ENCODE measurements around the gene FASTKD1.
"Not testable (repeated sequence)": the region's sequence is repeated elsewhere in the genome, so short reads cannot be mapped to it uniquely, and the experiment has no call there.

The FASTKD1 gene

GRCh38 chr2:169571571-169571970 lies 2.1 kb downstream of the FASTKD1 start:
- no peak for DNase-seq

GRCh38 chr2:169570752-169571151 lies 2.9 kb downstream of the FASTKD1 start:
- not testable (repeated sequence) for DNase-seq

- no peak for DNase-seq
These were observed 3.7 kb downstream of the FASTKD1 start for GRCh38 chr2:169569948-169570347.

GRCh38 chr2:169565686-169566085 lies 8.0 kb downstream of the FASTKD1 start:
- no peak for DNase-seq

GRCh38 chr2:169562519-169562918 lies 11.1 kb downstream of the FASTKD1 start:
- no peak for DNase-seq

GRCh38 chr2:169562084-169562483 lies 11.6 kb downstream of the FASTKD1 start:
- DNase-seq: not testable (repeated sequence)

GRCh38 chr2:169561364-169561763 lies 12.3 kb downstream of the FASTKD1 start:
- DNase-seq: no peak

- DNase-seq: no peak
These were observed 26.9 kb downstream of the FASTKD1 start for GRCh38 chr2:169546756-169547155.

- no peak for DNase-seq
These were observed 31.2 kb downstream of the FASTKD1 start for GRCh38 chr2:169542433-169542832.

- no peak for DNase-seq
These were observed 33.5 kb downstream of the FASTKD1 start for GRCh38 chr2:169540146-169540545.

GRCh38 chr2:169539460-169539859 lies 34.2 kb downstream of the FASTKD1 start:
- DNase-seq: not testable (repeated sequence)

GRCh38 chr2:169528271-169528701 lies 45.4 kb downstream of the FASTKD1 start:
- DNase-seq: peak; percentile 55

- peak; percentile 7 for DNase-seq
These were observed 47.2 kb downstream of the FASTKD1 start for GRCh38 chr2:169526451-169526850.

- DNase-seq: no peak
These were observed 48.2 kb downstream of the FASTKD1 start for GRCh38 chr2:169525434-169525833.

GRCh38 chr2:169523681-169524080 lies 50.0 kb downstream of the FASTKD1 start:
- DNase-seq: no peak

- DNase-seq: no peak
These were observed 52.8 kb downstream of the FASTKD1 start for GRCh38 chr2:169520896-169521295.

- DNase-seq: not testable (repeated sequence)
These were observed 57.1 kb downstream of the FASTKD1 start for GRCh38 chr2:169516488-169516995.

GRCh38 chr2:169514758-169515157 lies 58.9 kb downstream of the FASTKD1 start:
- not testable (repeated sequence) for DNase-seq

GRCh38 chr2:169513926-169514325 lies 59.7 kb downstream of the FASTKD1 start:
- DNase-seq: no peak

GRCh38 chr2:169513094-169513493 lies 60.6 kb downstream of the FASTKD1 start:
- DNase-seq: no peak

- no peak for DNase-seq
These were observed 61.1 kb downstream of the FASTKD1 start for GRCh38 chr2:169512525-169512924.

GRCh38 chr2:169511818-169512217 lies 61.8 kb downstream of the FASTKD1 start:
- no peak for DNase-seq

- no peak for DNase-seq
These were observed 63.2 kb downstream of the FASTKD1 start for GRCh38 chr2:169510496-169510895.

GRCh38 chr2:169509955-169510354 lies 63.7 kb downstream of the FASTKD1 start:
- DNase-seq: no peak

- peak; percentile 33 for DNase-seq
These were observed 64.3 kb downstream of the FASTKD1 start, which contains the start of gene KLHL41 for GRCh38 chr2:169509298-169509885. KLHL41 (plus strand) TSS chr2:169509702; CDS start chr2:169509779, 77 bp downstream.
